Right ventricle myocardium inferior (tissue), 1 donor: ENCODE measurements around the gene TSHZ1. TPM values are rescaled to one million over a fixed set of nuclear protein-coding genes. Genes with fewer than 3 reads are reported as not detected.
"Not testable (repeated sequence)": the region's sequence is repeated elsewhere in the genome, so short reads cannot be mapped to it uniquely, and the experiment has no call there.

Experiments
- ATAC-seq: fragments of 200-7000 bp; cut with Tn5 transposase; one replicate; pipeline ENCODE4 v1.9.1; 2020; ENCODE audit warnings: mild to moderate bottlenecking, moderate library complexity
- DNase-seq: peaks from one replicate; pipeline ENCODE4 v3.0.0; 2021; ENCODE audit errors: missing footprints
- intact Hi-C: fragments of 100-400 bp; cut with DNase I; formaldehyde crosslinking; loops from one replicate; pipeline ENCODE4 v1.11.0; 2022
- total RNA-seq: library from RNA; stranded (reverse); fragmentation: NEBNext Ultra II Directional; extraction: Animal tissue kit (Norgen Biotek cat#: 25700); gene quantifications from one replicate; pipeline ENCODE4 v1.2.1, GENCODE V29; 2021
- donor health status: DM: no; HTN: yes; CAD: no; lungs with severe emphysema.

TSHZ1 gene
- total RNA-seq, 1 donor from 2014 or later: 23.1 TPM

GRCh38 chr18:75314117-75314516, 103.5 kb downstream of the TSHZ1 start:
- ATAC-seq (no peak), DNase-seq (no peak)
- intact Hi-C loops: no loop called here

GRCh38 chr18:75314606-75315005, 104.0 kb downstream of the TSHZ1 start:
- intact Hi-C loops: no loop called here
- DNase-seq (no peak), ATAC-seq (no peak)

GRCh38 chr18:75316223-75316622, 105.6 kb downstream of the TSHZ1 start:
- ATAC-seq (no peak), DNase-seq (no peak)
- intact Hi-C loops: no loop called here

- ATAC-seq: no peak
Observed at GRCh38 chr18:75316826-75317225, 106.2 kb downstream of the TSHZ1 start.

GRCh38 chr18:75317300-75317699, 106.7 kb downstream of the TSHZ1 start:
- DNase-seq (no peak), ATAC-seq (no peak)
- intact Hi-C loops: no loop called here

More at GRCh38 chr18:75316826-75317225, 106.2 kb downstream of the TSHZ1 start:
- no peak for DNase-seq
- intact Hi-C loops: no loop called here

- no peak for ATAC-seq
- intact Hi-C loops: no loop called here
- no peak for DNase-seq
Observed at GRCh38 chr18:75317703-75318102, 107.1 kb downstream of the TSHZ1 start.

- ATAC-seq (no peak), DNase-seq (no peak)
- intact Hi-C loops: no loop called here
Observed at GRCh38 chr18:75319905-75320304, 109.3 kb downstream of the TSHZ1 start.

- no peak for ATAC-seq
- intact Hi-C loops: no loop called here
- no peak for DNase-seq
Observed at GRCh38 chr18:75320506-75320905, 109.9 kb downstream of the TSHZ1 start.

- ATAC-seq (no peak), DNase-seq (no peak)
- intact Hi-C loops: no loop called here
Observed at GRCh38 chr18:75321431-75321830, 110.8 kb downstream of the TSHZ1 start.

- intact Hi-C loops: no loop called here
- DNase-seq: no peak
- ATAC-seq: no peak
Observed at GRCh38 chr18:75322206-75322605, 111.6 kb downstream of the TSHZ1 start.

GRCh38 chr18:75323821-75324585, 113.4 kb downstream of the TSHZ1 start:
- no peak for DNase-seq
- intact Hi-C loops: no loop called here
- no peak for ATAC-seq

- intact Hi-C loops: no loop called here
- DNase-seq: no peak
- no peak for ATAC-seq
Observed at GRCh38 chr18:75324686-75325257, 114.2 kb downstream of the TSHZ1 start.

GRCh38 chr18:75329753-75330152, 119.2 kb downstream of the TSHZ1 start:
- ATAC-seq, intact Hi-C loops: not testable (repeated sequence)

GRCh38 chr18:75330308-75330707, 119.7 kb downstream of the TSHZ1 start:
- intact Hi-C loops: no loop called here
- ATAC-seq (no peak), DNase-seq (no peak)

More at GRCh38 chr18:75329753-75330152, 119.2 kb downstream of the TSHZ1 start:
- DNase-seq: not testable (repeated sequence)

GRCh38 chr18:75334869-75335268, 124.3 kb downstream of the TSHZ1 start:
- intact Hi-C loops: no loop called here
- no peak for ATAC-seq
- no peak for DNase-seq

GRCh38 chr18:75335511-75335910, 124.9 kb downstream of the TSHZ1 start:
- DNase-seq (no peak), ATAC-seq (no peak)
- intact Hi-C loops: no loop called here

- DNase-seq (no peak), ATAC-seq (no peak)
- intact Hi-C loops: no loop called here
Observed at GRCh38 chr18:75336767-75337166, 126.2 kb downstream of the TSHZ1 start.

GRCh38 chr18:75337348-75337747, 126.8 kb downstream of the TSHZ1 start:
- ATAC-seq: no peak
- intact Hi-C loops: no loop called here
- DNase-seq: no peak

- ATAC-seq: no peak
- intact Hi-C loops: no loop called here
Observed at GRCh38 chr18:75338631-75339030, 128.0 kb downstream of the TSHZ1 start.

More at GRCh38 chr18:75338631-75339030, 128.0 kb downstream of the TSHZ1 start:
- no peak for DNase-seq
